Body of pancreas (tissue), 4 donors: Measurements from ENCODE around the gene EVL.

Source experiments
- CTCF ChIP-seq, 7 experiments: fragments of 450-650 bp in 4 of 7; fragments of 200-600 bp in 3 of 7; sonication (generic) in 3 of 7; IDR thresholded peaks; one replicate each; pipeline ENCODE4 v1.5.1; 2016 to 2019; ENCODE audit warnings: antibody characterized with exemption in 7 of 7
- POLR2A ChIP-seq, 3 donors: fragments of 450-650 bp; IDR thresholded peaks; one replicate each; pipeline ENCODE4 v1.6.1; 2016; ENCODE audit warnings: antibody characterized with exemption in 3 of 3, mild to moderate bottlenecking in 2 of 3

DNA sequence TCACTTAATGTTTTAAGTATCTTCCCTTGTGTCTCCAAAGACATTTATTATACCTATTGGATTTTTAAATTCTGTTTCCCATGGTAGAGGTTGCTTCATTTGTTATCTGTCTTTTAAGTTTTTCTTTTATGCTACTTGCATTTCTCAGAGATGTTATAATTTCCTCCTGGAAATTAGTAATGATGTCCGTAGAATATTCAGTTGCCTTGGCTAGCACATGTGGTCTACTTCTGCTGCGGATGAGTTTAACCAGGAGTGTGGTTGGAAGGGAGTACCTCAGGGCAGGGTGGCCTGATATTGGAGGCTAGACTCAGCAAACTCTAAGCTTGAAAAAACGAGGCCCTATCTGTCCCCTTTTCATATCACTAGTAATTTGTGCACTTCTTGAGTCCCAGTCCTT is 8.8 kb upstream of the EVL start:
- no peak for TF ChIP-seq CTCF (IDR thresholded peaks at IDR 0.05)
- no peak for TF ChIP-seq POLR2A (IDR thresholded peaks at IDR 0.05)
